Glomerular endothelial cell (primary cell): ENCODE data around the gene TXNL4A. TPM values are rescaled to one million over a fixed set of nuclear protein-coding genes. Genes with fewer than 3 reads are reported as not detected.
A peak's percentile ranks its signal among the peaks of the same experiment; 100 is the strongest.
"Not testable (repeated sequence)": the region's sequence is repeated elsewhere in the genome, so short reads cannot be mapped to it uniquely, and the experiment has no call there.

Source experiments
- DNase-seq: peaks from one replicate; pipeline ENCODE4 v3.0.0-alpha.2; 2011; ENCODE audit warnings: low read depth, low spot score; ENCODE audit errors: extremely low read depth
- total RNA-seq: library from RNA; depleted of rRNA; stranded (reverse); fragments of >200 nt; gene quantifications from 2 replicates; pipeline ENCODE4 v1.2.3, GENCODE V29; 2015

TXNL4A gene
- total RNA-seq, 1 donor from 2014 or later: 58.2 TPM

GRCh38 chr18:79999701-80000100, 11.3 kb upstream of the TXNL4A start:
- DNase-seq: not testable (repeated sequence)

DNA sequence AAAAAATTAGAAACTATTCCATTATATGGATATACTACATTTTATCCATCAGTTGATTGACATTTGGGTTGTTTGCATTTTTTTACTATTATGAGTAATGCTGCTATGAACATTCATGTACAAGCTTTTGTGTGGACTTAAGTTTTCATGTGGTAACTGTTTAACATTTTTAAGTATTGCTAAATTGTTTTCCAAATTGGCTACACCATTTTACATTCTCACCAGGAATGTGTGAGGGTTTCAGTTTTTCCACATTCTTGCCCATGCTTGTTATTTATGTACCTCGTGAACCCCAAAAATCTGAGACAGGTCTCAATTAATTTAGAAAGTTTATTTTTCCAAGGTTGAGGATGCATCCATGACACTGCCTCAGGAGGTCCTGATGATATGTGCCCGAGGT, 3.1 kb upstream of the TXNL4A start:
- no peak for DNase-seq

DNA sequence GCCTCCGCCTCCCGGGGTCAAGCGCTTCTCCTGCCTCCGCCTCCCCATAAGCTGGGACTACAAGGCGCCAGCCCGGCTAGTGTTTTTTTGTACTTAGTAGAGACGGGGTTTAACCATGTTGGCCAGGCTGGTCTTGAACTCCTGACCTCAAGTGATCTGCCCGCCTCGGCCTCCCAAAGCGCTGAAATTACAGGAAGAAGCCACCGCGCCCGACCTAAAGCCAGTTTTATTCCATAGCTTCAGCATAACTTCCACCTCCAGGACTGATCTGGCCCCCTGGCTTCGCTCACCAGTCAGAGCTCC, 783 bp upstream of the TXNL4A start:
- DNase-seq: no peak

- DNase-seq: no peak
Measured at GRCh38 chr18:79988071-79988450, 302 bp downstream of the TXNL4A start.

DNA sequence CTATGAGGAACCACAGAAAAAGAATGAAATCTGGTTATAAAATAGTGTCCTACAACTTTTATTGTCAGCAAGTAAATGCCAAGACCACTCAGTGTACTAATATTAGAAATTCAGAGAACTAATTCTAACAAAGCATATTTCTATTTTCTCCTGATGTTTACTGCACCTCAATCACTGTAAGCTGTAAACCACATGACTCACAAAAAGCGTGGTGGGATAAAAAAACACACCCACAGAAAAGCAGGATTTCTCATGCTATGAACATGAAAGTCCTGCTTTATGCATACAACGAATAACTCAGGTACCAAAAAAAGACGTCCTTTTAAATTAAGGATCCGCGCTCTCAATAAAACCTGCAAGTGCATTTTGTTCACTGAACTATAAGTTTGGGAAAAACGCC, 797 bp downstream of the TXNL4A start:
- no peak for DNase-seq

DNA sequence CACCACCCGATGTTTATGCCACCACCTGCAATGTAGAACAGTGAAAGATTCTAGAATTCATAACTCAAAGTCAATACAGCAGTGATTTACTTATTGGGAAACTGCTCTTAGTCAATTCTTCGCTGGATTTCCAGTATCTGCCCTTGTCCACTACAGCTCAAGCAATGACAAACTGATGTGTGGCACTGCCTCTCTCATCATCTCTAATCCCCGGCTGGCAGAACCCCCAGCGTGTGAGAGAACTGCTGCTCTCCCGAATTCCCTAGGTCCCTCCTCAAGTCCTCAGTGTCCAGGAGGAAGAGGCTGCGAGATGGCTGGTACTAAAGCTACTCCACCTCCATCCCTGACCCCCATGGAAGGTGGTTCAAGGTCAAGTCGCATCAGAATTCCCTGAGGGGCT, 1.6 kb downstream of the TXNL4A start:
- no peak for DNase-seq

GRCh38 chr18:79985172-79985571, 3.2 kb downstream of the TXNL4A start:
- DNase-seq: no peak

DNA sequence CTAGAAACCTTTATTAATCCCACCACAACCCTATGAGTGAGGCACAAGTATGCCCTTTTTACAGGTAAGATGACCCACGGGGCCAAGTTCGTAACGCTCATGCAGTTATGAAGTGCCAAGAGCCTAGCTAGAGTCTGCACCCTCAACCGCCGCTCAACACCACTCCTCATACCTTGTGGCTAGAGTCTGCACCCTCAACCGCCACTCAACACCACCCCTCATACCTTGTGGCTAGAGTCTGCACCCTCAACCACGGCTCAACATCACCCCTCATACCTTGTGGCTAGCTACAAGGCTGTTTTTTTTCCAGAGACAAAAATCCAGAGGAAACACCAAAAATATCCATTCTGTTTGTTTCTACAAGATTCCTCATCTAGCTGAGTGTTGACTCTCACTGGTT, 4.6 kb downstream of the TXNL4A start:
- no peak for DNase-seq

GRCh38 chr18:79983253-79983652, 5.1 kb downstream of the TXNL4A start:
- DNase-seq: no peak

DNA sequence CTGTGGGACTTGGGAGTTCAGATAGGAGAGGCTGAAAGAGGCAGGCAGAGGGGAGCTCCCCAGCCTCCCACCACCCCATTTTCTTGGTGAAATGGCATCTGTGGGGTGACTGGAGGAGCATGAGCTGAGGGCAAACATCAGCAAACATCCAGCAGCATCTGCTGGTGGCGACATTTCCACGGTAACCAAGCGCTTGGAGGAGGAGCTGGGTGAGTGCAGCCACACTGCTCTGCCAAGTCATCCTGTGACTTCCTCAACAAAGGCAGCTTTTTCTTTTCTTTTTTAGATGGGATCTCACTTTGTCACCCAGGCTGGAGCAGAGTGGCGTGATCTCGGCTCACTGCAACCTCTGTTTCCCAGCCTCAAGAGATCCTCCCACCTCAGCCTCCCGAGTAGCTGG, 5.6 kb downstream of the TXNL4A start:
- no peak for DNase-seq

- no peak for DNase-seq
Measured at GRCh38 chr18:79980585-79980984, 7.8 kb downstream of the TXNL4A start.

GRCh38 chr18:79979843-79980242, 8.5 kb downstream of the TXNL4A start:
- no peak for DNase-seq

- DNase-seq: no peak
Measured at GRCh38 chr18:79975985-79976680, 12.2 kb downstream of the TXNL4A start.

- DNase-seq: no peak
Measured at GRCh38 chr18:79975043-79975442, 13.3 kb downstream of the TXNL4A start.

DNA sequence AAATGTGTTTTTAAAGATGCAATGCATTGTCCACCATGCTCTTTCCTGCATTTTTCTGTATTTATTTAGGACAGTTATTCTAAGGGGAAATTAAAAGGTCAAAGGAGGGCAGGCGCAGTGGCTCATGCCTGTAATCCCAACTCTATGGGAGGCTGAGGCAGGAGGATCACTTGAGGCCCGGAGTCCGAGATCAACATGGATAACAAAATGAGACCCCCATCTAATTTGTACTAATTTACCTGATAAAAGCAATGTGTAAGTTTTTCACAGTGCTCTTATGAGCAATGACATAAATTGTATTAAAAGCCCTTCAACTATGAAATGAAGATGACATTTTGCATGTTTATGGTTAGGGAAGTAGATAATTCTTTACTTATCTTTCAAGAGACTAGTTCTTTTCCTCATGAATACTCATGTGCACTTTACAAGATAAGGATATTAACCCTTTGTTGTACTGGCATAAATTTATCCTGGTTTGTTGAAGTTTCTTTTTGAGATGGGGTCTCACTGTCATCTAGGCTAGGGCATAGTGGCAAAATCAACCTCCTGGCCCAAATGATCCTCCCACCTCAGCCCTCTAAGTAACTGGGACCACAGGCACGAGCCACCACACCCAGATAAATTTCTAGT, 14.2 kb downstream of the TXNL4A start:
- no peak for DNase-seq

DNA sequence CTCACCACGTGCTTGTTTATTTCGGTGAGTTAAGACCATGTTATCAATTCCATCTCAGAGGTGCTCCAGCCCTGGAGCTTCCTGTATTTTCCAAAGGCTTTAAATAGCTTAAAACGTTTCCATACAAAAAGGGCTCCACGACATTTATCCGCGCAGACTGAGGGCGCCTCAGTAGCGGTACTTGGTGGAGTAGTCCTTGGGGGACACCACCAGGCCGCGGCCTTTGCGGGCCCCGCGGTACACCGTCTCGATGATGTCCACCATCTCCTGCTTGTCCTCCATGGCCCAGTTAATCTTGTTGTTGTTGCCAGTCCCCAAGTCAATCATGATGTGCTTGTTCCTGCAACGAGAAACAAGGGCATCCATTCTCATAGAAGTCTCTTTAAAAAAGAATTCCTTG, 14.8 kb downstream of the TXNL4A start:
- no peak for DNase-seq

DNA sequence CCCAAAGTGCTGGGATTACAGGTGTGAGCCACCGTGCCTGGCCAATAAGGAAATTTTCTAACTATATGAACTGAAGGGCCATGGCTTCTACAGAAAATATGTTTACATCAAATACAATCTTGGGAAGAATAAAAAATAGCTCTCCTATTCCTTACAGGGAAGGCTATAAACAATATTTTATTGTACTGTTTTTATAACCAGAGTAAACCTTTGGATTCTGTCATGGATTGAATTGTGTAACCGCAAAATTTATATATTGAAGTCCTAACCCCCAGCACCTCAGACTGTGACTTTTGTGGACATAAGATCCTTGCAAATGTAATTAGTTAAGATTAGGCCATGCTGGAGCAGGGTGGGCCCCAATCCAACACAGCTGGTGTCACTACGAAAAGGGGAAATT, 15.6 kb downstream of the TXNL4A start:
- no peak for DNase-seq

DNA sequence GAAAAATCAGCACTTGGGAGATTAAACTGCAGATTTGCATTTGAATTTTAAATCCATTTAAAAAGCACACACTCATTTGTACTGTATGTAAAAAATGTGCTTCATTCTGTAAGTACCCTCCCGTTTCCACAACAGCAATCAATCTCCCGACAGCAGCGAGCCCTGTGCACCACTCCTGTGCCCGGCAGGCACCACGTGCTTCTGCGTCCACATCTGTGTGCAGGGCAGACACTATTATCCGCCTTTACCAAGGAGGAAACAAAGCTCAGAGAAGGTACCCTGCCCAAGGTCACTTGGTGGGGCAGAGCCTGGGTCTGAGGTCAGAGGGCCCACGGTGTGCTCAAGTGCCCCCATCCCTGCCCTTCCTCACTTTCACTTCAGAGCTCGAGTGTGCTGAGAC, 16.4 kb downstream of the TXNL4A start:
- no peak for DNase-seq

GRCh38 chr18:79971211-79971952, 17.0 kb downstream of the TXNL4A start:
- no peak for DNase-seq

GRCh38 chr18:79970419-79971133, 17.8 kb downstream of the TXNL4A start:
- no peak for DNase-seq

- DNase-seq: peak; percentile 78
Measured at GRCh38 chr18:79965119-79965902, 23.1 kb downstream of the TXNL4A start.
